B cell (primary cell): ENCODE results near the gene SLC6A12. TPM values are rescaled to one million over a fixed set of nuclear protein-coding genes. Genes with fewer than 3 reads are reported as not detected.

Experiments used
- ATAC-seq: fragments of 200-7000 bp; cut with Tn5 transposase; one replicate; pipeline ENCODE4 v1.10.0; 2021; ENCODE audit warnings: low read depth, mild to moderate bottlenecking, moderate number of reproducible peaks, moderate library complexity
- CTCF ChIA-PET: fragments of 350-600 bp; sonication (Branson Sonifier 250); formaldehyde crosslinking; loops from one replicate; lab custom pipeline; 2021; ENCODE audit warnings: antibody characterized with exemption, inconsistent platforms; lab: Charles Lee
- POLR2A ChIA-PET: fragments of 350-600 bp; sonication (Branson Sonifier 250); formaldehyde crosslinking; loops from one replicate; lab custom pipeline; 2021; ENCODE audit warnings: antibody characterized with exemption; lab: Charles Lee
- DNase-seq: peaks from one replicate; pipeline ENCODE4 v3.0.0; 2013
- H2AFZ ChIP-seq: 2 replicates; pipeline ENCODE4 v1.6.1; 2012; ENCODE audit warnings: mild to moderate bottlenecking, low read depth, low read length; ENCODE audit not compliant: insufficient read depth, poor library complexity, severe bottlenecking
- H3K27ac ChIP-seq, 2 donors: 1 replicate in 1 of 2; 2 replicates in 1 of 2; pipeline ENCODE4 v1.5.1; 2012 to 2013; ENCODE audit warnings: low read length in 2 of 2, mild to moderate bottlenecking in 2 of 2, moderate library complexity in 1 of 2
- H3K27me3 ChIP-seq, 4 experiments: fragments of 200-600 bp in 1 of 4; sonication (generic) in 1 of 4; replicated peaks in 1 of 4; 1 replicate in 2 of 4; 2 replicates in 2 of 4; pipeline versions ENCODE4 v1.6.1 to v1.7.0; 2013 to 2016; ENCODE audit warnings: low read length in 3 of 4, mild to moderate bottlenecking in 2 of 4, mixed read lengths in 1 of 4, moderate library complexity in 1 of 4; ENCODE audit not compliant: insufficient read depth in 4 of 4, control insufficient read depth in 3 of 4; ENCODE audit errors: control extremely low read depth in 1 of 4
- H3K36me3 ChIP-seq, 2 experiments: replicated peaks in 1 of 2; 1 replicate in 1 of 2; 2 replicates in 1 of 2; pipeline versions ENCODE4 v1.6.1 to v1.7.1; 2013; ENCODE audit warnings: low read length in 1 of 2; ENCODE audit not compliant: insufficient read depth in 2 of 2, control insufficient read depth in 1 of 2; ENCODE audit errors: control extremely low read depth in 1 of 2, extremely low read depth in 1 of 2
- H3K4me1 ChIP-seq, 2 donors: fragments of 200-600 bp in 1 of 2; sonication (generic) in 1 of 2; 1 replicate in 1 of 2; 2 replicates in 1 of 2; pipeline versions ENCODE4 v1.5.1 to v1.6.1; 2013 to 2017; ENCODE audit warnings: low read length in 2 of 2; ENCODE audit not compliant: control insufficient read depth in 2 of 2, insufficient read depth in 2 of 2
- H3K4me2 ChIP-seq: replicated peaks from 2 replicates; pipeline ENCODE3; 2012; ENCODE audit warnings: mild to moderate bottlenecking, low read depth, low read length; ENCODE audit not compliant: poor library complexity, severe bottlenecking
- H3K4me3 ChIP-seq, 5 experiments: fragments of 200-600 bp in 1 of 5; sonication (generic) in 1 of 5; 1 replicate in 3 of 5; 2 replicates in 2 of 5; pipeline versions ENCODE4 v1.5.1 to v1.7.0; 2011 to 2016; ENCODE audit warnings: low read length in 4 of 5, mild to moderate bottlenecking in 4 of 5, low read depth in 2 of 5, control low read depth in 1 of 5, moderate library complexity in 1 of 5; ENCODE audit not compliant: insufficient read depth in 1 of 5; ENCODE audit errors: control extremely low read depth in 1 of 5, extremely low read depth in 1 of 5
- H3K79me2 ChIP-seq: fragments of 200-600 bp; sonication (generic); one replicate; pipeline ENCODE4 v1.6.0; 2016; ENCODE audit warnings: low read length; ENCODE audit not compliant: control insufficient read depth, insufficient read depth
- H3K9ac ChIP-seq: fragments of 200-600 bp; sonication (generic); 2 replicates; pipeline ENCODE4 v1.6.1; 2017; ENCODE audit warnings: mild to moderate bottlenecking, low read length, moderate library complexity
- H3K9me3 ChIP-seq, 3 donors: one replicate each; pipeline versions ENCODE4 v1.6.1 to v1.7.1; 2013; ENCODE audit warnings: low read length in 2 of 3; ENCODE audit not compliant: control insufficient read depth in 2 of 3, insufficient read depth in 1 of 3; ENCODE audit errors: control extremely low read depth in 1 of 3
- H4K20me1 ChIP-seq: 2 replicates; pipeline ENCODE4 v1.6.0; 2012; ENCODE audit warnings: mild to moderate bottlenecking, low read length; ENCODE audit not compliant: insufficient read depth, control insufficient read depth, poor library complexity, severe bottlenecking
- H3K27ac Mint-ChIP-seq: one replicate; pipeline ENCODE4 v1.8.0; 2021; ENCODE audit warnings: mixed read lengths
- H3K27me3 Mint-ChIP-seq: one replicate; pipeline ENCODE4 v1.8.0; 2021; ENCODE audit warnings: mixed read lengths
- H3K4me1 Mint-ChIP-seq: one replicate; pipeline ENCODE4 v1.8.0; 2021; ENCODE audit warnings: mixed read lengths
- H3K4me3 Mint-ChIP-seq: one replicate; pipeline ENCODE4 v1.8.0; 2021; ENCODE audit warnings: mixed read lengths
- H3K9me3 Mint-ChIP-seq: one replicate; pipeline ENCODE4 v1.8.0; 2022; ENCODE audit warnings: mixed read lengths; ENCODE audit not compliant: insufficient read depth
- EZH2 ChIP-seq: IDR thresholded peaks from 2 replicates; pipeline ENCODE4 v1.6.1; 2012; ENCODE audit warnings: borderline replicate concordance, low read depth, mild to moderate bottlenecking, moderate library complexity, low read length; ENCODE audit not compliant: insufficient read depth, poor library complexity, severe bottlenecking
- WGBS: methylation state at CpG from one replicate; pipeline ENCODE4 v1.1.5; 2013; ENCODE audit warnings: missing lambda C conversion rate; ENCODE audit not compliant: insufficient coverage; 5-methylcytosine and 5-hydroxymethylcytosine counted together
- intact Hi-C: fragments of 100-400 bp; cut with micrococcal nuclease; formaldehyde crosslinking; loops from one replicate; pipeline ENCODE4 v1.10.0; 2022
- polyA plus RNA-seq: library from polyadenylated mRNA; depleted of rRNA; stranded (reverse); fragments of >200 nt; gene quantifications from 2 replicates; pipeline ENCODE4 v1.2.3, GENCODE V29; 2012
- total RNA-seq, 2 donors: library from RNA; stranded (reverse); fragments of 120-200 nt in 1 of 2; gene quantifications; 1 replicate in 1 of 2; 2 replicates in 1 of 2; pipeline versions ENCODE4 v1.2.3 to v1.2.4, GENCODE V29; 2013 to 2022
- TF ChIP-seq, protein P1 (sequence below): fragments of 200-600 bp; IDR thresholded peaks from one replicate; pipeline ENCODE4 v1.8.0; 2022; ENCODE audit warnings: antibody characterized with exemption, mild to moderate bottlenecking

The SLC6A12 gene
- total and polyA plus RNA-seq, 2 donors (not counting 1 experiment from before 2014, with no cell fraction given), result 0.06 TPM; not detected in 1

DNA sequence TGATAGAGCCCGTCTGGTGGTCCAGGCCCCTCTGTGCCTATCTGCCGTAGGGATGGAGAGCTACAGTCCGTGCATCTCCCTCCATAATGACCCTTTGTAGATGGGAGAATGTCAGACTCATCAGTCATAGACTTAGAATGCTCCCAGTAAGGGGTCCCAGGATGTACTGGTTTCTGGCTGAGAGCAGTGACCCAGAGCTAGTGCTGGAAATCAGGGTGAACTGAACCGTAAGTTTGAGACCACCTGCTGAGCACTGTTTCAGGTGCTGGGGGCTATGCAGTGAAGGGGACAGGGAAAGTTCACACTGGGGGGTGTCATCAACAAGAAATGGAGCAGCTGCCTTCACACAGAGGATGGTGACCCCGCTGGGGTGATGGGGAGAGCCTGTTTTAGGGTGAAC lies 34.1 kb downstream of the SLC6A12 start:
- CTCF ChIA-PET, result no interaction called here
- H3K4me2 ChIP-seq, result no peak overlapping the region
- no peaks in the 10 kb centered on the region for H3K36me3 ChIP-seq
- no peak for DNase-seq
- H3K79me2 ChIP-seq, result no peaks in the 10 kb centered on the region
- ATAC-seq, result no peak
- no peaks in the 10 kb centered on the region for H3K9me3 Mint-ChIP-seq
- H3K27ac Mint-ChIP-seq, result no peak overlapping the region
- WGBS, result 84% methylated on average over 2 of the region's 5 CpGs
- no peak overlapping the region for H2AFZ ChIP-seq
- no peak overlapping the region for H3K9ac ChIP-seq
- H3K27ac ChIP-seq, result no peak overlapping the region
- no peaks in the 10 kb centered on the region for H3K9me3 ChIP-seq
- H3K4me1 Mint-ChIP-seq, result peaks cover 7% of the 10 kb centered on the region
- peaks cover 25% of the 10 kb centered on the region for H3K27me3 Mint-ChIP-seq
- peaks cover 0 to 6% of the 10 kb centered on the region in 2 donors for H3K4me1 ChIP-seq
- no peak overlapping the region for H3K4me3 ChIP-seq
- no peaks in the 10 kb centered on the region for H3K27me3 ChIP-seq
- intact Hi-C loops, result no loop called here
- POLR2A ChIA-PET, result no interaction called here
- H3K4me3 Mint-ChIP-seq, result no peak overlapping the region
- H4K20me1 ChIP-seq, result no peaks in the 10 kb centered on the region
- TF ChIP-seq, protein P1, sequence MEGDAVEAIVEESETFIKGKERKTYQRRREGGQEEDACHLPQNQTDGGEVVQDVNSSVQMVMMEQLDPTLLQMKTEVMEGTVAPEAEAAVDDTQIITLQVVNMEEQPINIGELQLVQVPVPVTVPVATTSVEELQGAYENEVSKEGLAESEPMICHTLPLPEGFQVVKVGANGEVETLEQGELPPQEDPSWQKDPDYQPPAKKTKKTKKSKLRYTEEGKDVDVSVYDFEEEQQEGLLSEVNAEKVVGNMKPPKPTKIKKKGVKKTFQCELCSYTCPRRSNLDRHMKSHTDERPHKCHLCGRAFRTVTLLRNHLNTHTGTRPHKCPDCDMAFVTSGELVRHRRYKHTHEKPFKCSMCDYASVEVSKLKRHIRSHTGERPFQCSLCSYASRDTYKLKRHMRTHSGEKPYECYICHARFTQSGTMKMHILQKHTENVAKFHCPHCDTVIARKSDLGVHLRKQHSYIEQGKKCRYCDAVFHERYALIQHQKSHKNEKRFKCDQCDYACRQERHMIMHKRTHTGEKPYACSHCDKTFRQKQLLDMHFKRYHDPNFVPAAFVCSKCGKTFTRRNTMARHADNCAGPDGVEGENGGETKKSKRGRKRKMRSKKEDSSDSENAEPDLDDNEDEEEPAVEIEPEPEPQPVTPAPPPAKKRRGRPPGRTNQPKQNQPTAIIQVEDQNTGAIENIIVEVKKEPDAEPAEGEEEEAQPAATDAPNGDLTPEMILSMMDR, result no peak
- no peak for TF ChIP-seq EZH2

DNA sequence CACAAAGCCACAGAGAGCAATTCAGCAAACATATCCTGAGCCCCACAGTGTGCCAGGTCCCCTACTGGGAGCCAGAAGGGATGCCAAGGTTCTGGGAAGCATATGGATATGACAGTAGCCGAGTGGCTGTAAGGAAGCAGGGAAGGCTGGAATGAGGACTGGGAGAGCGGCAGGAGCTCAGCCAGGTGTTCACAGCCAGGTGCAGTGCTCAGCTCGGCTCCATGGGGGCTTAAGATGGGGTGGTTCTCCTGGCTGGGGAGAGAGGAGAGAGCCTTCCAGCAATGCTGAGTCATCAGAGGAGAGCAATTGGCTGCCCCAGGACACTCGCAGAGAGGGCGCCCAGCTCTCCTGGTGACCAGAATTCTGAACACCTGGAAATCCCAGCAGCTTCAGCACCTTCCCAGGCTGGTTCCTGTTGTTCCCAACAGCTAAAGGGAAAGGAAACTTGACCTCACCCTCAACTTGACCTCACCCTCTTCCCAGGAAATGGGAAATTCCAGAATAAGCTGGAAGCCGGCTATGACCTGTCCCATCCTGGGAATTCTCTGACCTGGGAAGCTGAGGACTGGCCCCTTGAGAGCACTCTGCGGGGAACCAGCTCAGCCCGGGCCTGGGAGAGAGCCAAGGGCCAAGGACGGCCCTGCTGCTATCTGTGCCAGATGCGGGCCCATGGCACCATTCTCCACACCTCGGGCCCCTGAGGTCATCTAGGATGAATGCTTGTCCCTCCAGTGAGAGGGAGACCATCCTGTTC lies 34.6 kb downstream of the SLC6A12 start:
- ChIA-PET CTCF (no interaction called here), POLR2A (no interaction called here)
- Histone ChIP-seq H3K4me1 (peaks cover 0 to 6% of the 10 kb centered on the region in 2 donors), H3K79me2 (no peaks in the 10 kb centered on the region), H3K36me3 (no peaks in the 10 kb centered on the region), H3K27ac (no peak overlapping the region), H3K27me3 (no peaks in the 10 kb centered on the region), H3K4me2 (no peak overlapping the region), H4K20me1 (no peaks in the 10 kb centered on the region), H3K4me3 (no peak overlapping the region), H3K9ac (no peak overlapping the region), H3K9me3 (no peaks in the 10 kb centered on the region), H2AFZ (no peak overlapping the region)
- DNase-seq, result no peak
- Mint-ChIP-seq H3K27ac (no peak overlapping the region), H3K4me3 (no peak overlapping the region), H3K9me3 (no peaks in the 10 kb centered on the region), H3K4me1 (peaks cover 7% of the 10 kb centered on the region), H3K27me3 (peaks cover 22% of the 10 kb centered on the region)
- WGBS, result 93% methylated on average over 11 of the region's 11 CpGs
- ATAC-seq, result no peak
- TF ChIP-seq, protein P1, result no peak
- TF ChIP-seq EZH2, result no peak
- intact Hi-C loops, result no loop called here
